Stimulated activated naive B cell treated with anti-CD40 and anti-IgM and Interleukin-4, amounts not matched to agents 10 μg/mL and 1 μg/mL and 100 μg/mL, for 72 hours (primary cell): ENCODE measurements around the gene LAMTOR1.
A peak's percentile ranks its signal among the peaks of the same experiment; 100 is the strongest.

ENCODE experiments used
- ATAC-seq, 2 donors: fragments of 150-1000 bp; cut with Tn5 transposase; replicated peaks; 2 replicates each; pipeline ENCODE4 v1.10.0; 2021; ENCODE audit warnings: moderate library complexity in 1 of 2
- DNase-seq: peaks from one replicate; pipeline ENCODE4 v3.0.0; 2021
- H3K27ac Mint-ChIP-seq: one replicate; pipeline ENCODE4 v1.8.0; 2022; ENCODE audit warnings: mild to moderate bottlenecking, mixed read lengths
- H3K27me3 Mint-ChIP-seq, 2 donors: one replicate each; pipeline ENCODE4 v1.8.0; 2022; ENCODE audit warnings: mixed read lengths in 2 of 2
- H3K36me3 Mint-ChIP-seq, 2 donors: one replicate each; pipeline ENCODE4 v1.8.0; 2022; ENCODE audit warnings: mixed read lengths in 2 of 2, mild to moderate bottlenecking in 1 of 2
- H3K4me1 Mint-ChIP-seq, 2 donors: one replicate each; pipeline ENCODE4 v1.8.0; 2022; ENCODE audit warnings: mixed read lengths in 2 of 2, mild to moderate bottlenecking in 1 of 2
- H3K4me3 Mint-ChIP-seq, 2 donors: one replicate each; pipeline ENCODE4 v1.8.0; 2022; ENCODE audit warnings: mild to moderate bottlenecking in 2 of 2, mixed read lengths in 2 of 2, moderate library complexity in 1 of 2
- H3K9me3 Mint-ChIP-seq, 2 donors: one replicate each; pipeline ENCODE4 v1.8.0; 2022; ENCODE audit warnings: mixed read lengths in 2 of 2, mild to moderate bottlenecking in 1 of 2

Gene LAMTOR1

GRCh38 chr11:72111300-72112142, 8.4 kb upstream of the LAMTOR1 start:
- Mint-ChIP-seq H3K4me1 (peaks cover 16 to 17% of the 10 kb centered on the region in 2 donors), H3K36me3 (peaks cover 16 to 22% of the 10 kb centered on the region in 2 donors), H3K27ac (peak overlapping the region; percentile 99), H3K27me3 (peaks cover 2 to 9% of the 10 kb centered on the region in 2 donors), H3K9me3 (no peaks in the 10 kb centered on the region), H3K4me3 (peak overlapping the region; percentile 88 to 96)
- peak; percentile 5 to 6 for ATAC-seq
- no peak for DNase-seq

- Mint-ChIP-seq H3K27ac (peak within 1 kb of the TSS; percentile 68), H3K4me3 (no peak within 1 kb of the TSS)
- ATAC-seq: no peak
These were observed 2.8 kb upstream of the LAMTOR1 start, which contains the start of gene TOMT for GRCh38 chr11:72105888-72106287. TOMT (plus strand) TSS chr11:72105924; CDS start chr11:72105952, 28 bp downstream.

GRCh38 chr11:72103754-72104167, 664 bp upstream of the LAMTOR1 start:
- Mint-ChIP-seq H3K9me3 (peaks cover 4 to 8% of the 10 kb centered on the region in 2 donors), H3K27me3 (no peaks in the 10 kb centered on the region), H3K4me3 (peak overlapping the region; percentile 86 to 93), H3K27ac (peak overlapping the region; percentile 95), H3K4me1 (peaks cover 33 to 51% of the 10 kb centered on the region in 2 donors), H3K36me3 (peaks cover 48 to 70% of the 10 kb centered on the region in 2 donors)
- DNase-seq (no peak), ATAC-seq (no peak)

More at GRCh38 chr11:72105888-72106287, 2.8 kb upstream of the LAMTOR1 start, which contains the start of gene TOMT:
- Mint-ChIP-seq H3K9me3 (peaks cover 4 to 8% of the 10 kb centered on the region in 2 donors), H3K36me3 (peaks cover 50 to 65% of the 10 kb centered on the region in 2 donors), H3K27me3 (no peaks in the 10 kb centered on the region), H3K4me1 (peaks cover 27 to 30% of the 10 kb centered on the region in 2 donors)
- no peak for DNase-seq

- Mint-ChIP-seq H3K27ac (peak overlapping the region; percentile 95), H3K9me3 (peaks cover 4 to 8% of the 10 kb centered on the region in 2 donors), H3K4me1 (peaks cover 37 to 63% of the 10 kb centered on the region in 2 donors), H3K27me3 (no peaks in the 10 kb centered on the region), H3K36me3 (peaks cover 56 to 73% of the 10 kb centered on the region in 2 donors), H3K4me3 (peak overlapping the region; percentile 86 to 93)
- DNase-seq: no peak
- ATAC-seq: no peak
These were observed 509 bp downstream of the LAMTOR1 start for GRCh38 chr11:72102631-72102945.

GRCh38 chr11:72102162-72102561, 935 bp downstream of the LAMTOR1 start:
- peak overlapping the region; percentile 86 to 93 for H3K4me3 Mint-ChIP-seq
- peaks cover 37 to 64% of the 10 kb centered on the region in 2 donors for H3K4me1 Mint-ChIP-seq
- DNase-seq: no peak
- H3K9me3 Mint-ChIP-seq: peaks cover 4 to 8% of the 10 kb centered on the region in 2 donors
- H3K27me3 Mint-ChIP-seq: no peaks in the 10 kb centered on the region
- ATAC-seq: no peak
- peak overlapping the region; percentile 95 for H3K27ac Mint-ChIP-seq
- H3K36me3 Mint-ChIP-seq: peaks cover 52 to 73% of the 10 kb centered on the region in 2 donors

GRCh38 chr11:72100462-72100861, 2.6 kb downstream of the LAMTOR1 start:
- H3K9me3 Mint-ChIP-seq: peaks cover 4 to 8% of the 10 kb centered on the region in 2 donors
- H3K4me1 Mint-ChIP-seq: peaks cover 37 to 64% of the 10 kb centered on the region in 2 donors
- peaks cover 54 to 67% of the 10 kb centered on the region in 2 donors for H3K36me3 Mint-ChIP-seq
- DNase-seq (no peak), ATAC-seq (no peak)
- H3K27me3 Mint-ChIP-seq: no peaks in the 10 kb centered on the region
- H3K4me3 Mint-ChIP-seq: peak overlapping the region; percentile 26 to 51
- peak overlapping the region; percentile 90 for H3K27ac Mint-ChIP-seq

- ATAC-seq: no peak
- H3K27me3 Mint-ChIP-seq: no peaks in the 10 kb centered on the region
- peak overlapping the region in 1 of 2 donors; percentile 26 for H3K4me3 Mint-ChIP-seq
- H3K36me3 Mint-ChIP-seq: peaks cover 50 to 64% of the 10 kb centered on the region in 2 donors
- DNase-seq: no peak
- H3K27ac Mint-ChIP-seq: peak overlapping the region; percentile 90
- H3K4me1 Mint-ChIP-seq: peaks cover 37 to 64% of the 10 kb centered on the region in 2 donors
- H3K9me3 Mint-ChIP-seq: peaks cover 4 to 8% of the 10 kb centered on the region in 2 donors
These were observed 3.1 kb downstream of the LAMTOR1 start for GRCh38 chr11:72100009-72100408.

GRCh38 chr11:72098741-72099140, 4.4 kb downstream of the LAMTOR1 start:
- peaks cover 42 to 58% of the 10 kb centered on the region in 2 donors for H3K36me3 Mint-ChIP-seq

GRCh38 chr11:72091292-72091691, 11.8 kb downstream of the LAMTOR1 start:
- H3K9me3 Mint-ChIP-seq: no peaks in the 10 kb centered on the region
- no peak overlapping the region for H3K4me3 Mint-ChIP-seq
- ATAC-seq (peak; percentile 94 to 96), DNase-seq (peak; percentile 55)
- peaks cover 15 to 19% of the 10 kb centered on the region in 2 donors for H3K4me1 Mint-ChIP-seq
- H3K27ac Mint-ChIP-seq: peak overlapping the region; percentile 82
- no peaks in the 10 kb centered on the region for H3K27me3 Mint-ChIP-seq
- H3K36me3 Mint-ChIP-seq: peaks cover 8 to 22% of the 10 kb centered on the region in 2 donors

More at GRCh38 chr11:72098741-72099140, 4.4 kb downstream of the LAMTOR1 start:
- no peaks in the 10 kb centered on the region for H3K27me3 Mint-ChIP-seq
- DNase-seq: no peak
- peaks cover 31 to 56% of the 10 kb centered on the region in 2 donors for H3K4me1 Mint-ChIP-seq
- no peak overlapping the region for H3K4me3 Mint-ChIP-seq
- ATAC-seq: no peak
- H3K9me3 Mint-ChIP-seq: peaks cover 0 to 3% of the 10 kb centered on the region in 2 donors
- no peak overlapping the region for H3K27ac Mint-ChIP-seq

GRCh38 chr11:72088076-72088808, 14.9 kb downstream of the LAMTOR1 start:
- H3K9me3 Mint-ChIP-seq: no peaks in the 10 kb centered on the region
- no peak overlapping the region for H3K4me3 Mint-ChIP-seq
- no peak for ATAC-seq

GRCh38 chr11:72085621-72086351, 17.3 kb downstream of the LAMTOR1 start:
- no peaks in the 10 kb centered on the region for H3K27me3 Mint-ChIP-seq
- H3K9me3 Mint-ChIP-seq: no peaks in the 10 kb centered on the region
- H3K27ac Mint-ChIP-seq: no peak overlapping the region
- ATAC-seq (no peak), DNase-seq (no peak)
- peaks cover 8 to 17% of the 10 kb centered on the region in 2 donors for H3K36me3 Mint-ChIP-seq
- no peak overlapping the region for H3K4me3 Mint-ChIP-seq
- peaks cover 9 to 15% of the 10 kb centered on the region in 2 donors for H3K4me1 Mint-ChIP-seq

More at GRCh38 chr11:72088076-72088808, 14.9 kb downstream of the LAMTOR1 start:
- Mint-ChIP-seq H3K27ac (no peak overlapping the region), H3K36me3 (peaks cover 10 to 21% of the 10 kb centered on the region in 2 donors), H3K27me3 (no peaks in the 10 kb centered on the region), H3K4me1 (peaks cover 13 to 19% of the 10 kb centered on the region in 2 donors)
- no peak for DNase-seq

- Mint-ChIP-seq H3K4me1 (peaks cover 14 to 23% of the 10 kb centered on the region in 2 donors), H3K36me3 (peaks cover 8 to 16% of the 10 kb centered on the region in 2 donors), H3K27me3 (no peaks in the 10 kb centered on the region), H3K4me3 (no peak overlapping the region), H3K27ac (no peak overlapping the region), H3K9me3 (no peaks in the 10 kb centered on the region)
- no peak for DNase-seq
- no peak for ATAC-seq
These were observed 18.1 kb downstream of the LAMTOR1 start for GRCh38 chr11:72084965-72085364.

- Mint-ChIP-seq H3K9me3 (no peaks in the 10 kb centered on the region), H3K27me3 (no peaks in the 10 kb centered on the region), H3K4me3 (no peak overlapping the region), H3K27ac (no peak overlapping the region), H3K36me3 (peaks cover 8 to 12% of the 10 kb centered on the region in 2 donors), H3K4me1 (peaks cover 17 to 28% of the 10 kb centered on the region in 2 donors)
- ATAC-seq (no peak), DNase-seq (no peak)
These were observed 19.0 kb downstream of the LAMTOR1 start for GRCh38 chr11:72084076-72084475.
